ENCODE results near the gene IQSEC1. TPM values are rescaled to one million over a fixed set of nuclear protein-coding genes. Genes with fewer than 3 reads are reported as not detected.

The IQSEC1 gene
- polyA plus RNA-seq, 1 donor: 40.0 TPM

DNA sequence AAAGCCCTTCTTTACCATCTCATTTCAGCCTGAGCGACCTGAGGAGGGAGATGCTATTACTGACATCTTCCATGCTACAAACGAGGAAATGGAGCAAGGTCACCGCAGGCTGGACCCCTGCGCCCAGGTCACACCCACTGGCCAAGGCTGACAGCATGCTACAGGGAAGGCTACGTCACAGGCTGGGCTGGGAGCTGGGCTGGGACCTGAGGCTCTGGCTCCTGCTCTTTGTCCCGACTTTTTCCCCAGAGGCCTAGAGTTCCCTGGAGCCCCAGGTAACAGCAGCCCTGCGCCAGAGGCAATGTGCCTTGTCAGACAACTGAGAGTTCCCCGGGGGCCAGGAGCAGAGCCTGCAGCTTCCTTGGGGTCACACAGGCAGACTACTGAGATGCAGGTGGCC is 87.2 kb downstream of the IQSEC1 start:
- no peak for DNase-seq (ENCODE audit: low read depth)

DNA sequence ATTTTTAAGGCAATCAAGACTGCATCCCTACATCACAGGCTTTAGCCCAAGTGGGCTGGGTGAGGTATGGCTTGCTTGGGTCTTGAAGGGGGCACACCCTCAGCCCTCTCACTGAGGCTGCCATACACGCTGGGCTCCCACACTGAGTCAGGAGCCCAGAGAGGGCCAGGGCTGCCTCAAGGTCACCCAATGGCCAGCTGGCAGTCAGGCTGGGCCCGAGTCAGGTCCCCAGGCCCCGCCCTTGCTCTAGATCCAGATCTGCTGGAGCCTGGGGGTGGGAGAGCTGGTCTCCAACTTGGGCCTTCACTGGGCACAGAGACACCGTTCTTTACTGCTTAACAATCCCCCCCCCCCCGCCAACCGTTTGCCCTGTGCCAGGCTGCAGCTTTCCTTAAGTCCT is 88.1 kb downstream of the IQSEC1 start:
- DNase-seq (ENCODE audit: low read depth): no peak

DNA sequence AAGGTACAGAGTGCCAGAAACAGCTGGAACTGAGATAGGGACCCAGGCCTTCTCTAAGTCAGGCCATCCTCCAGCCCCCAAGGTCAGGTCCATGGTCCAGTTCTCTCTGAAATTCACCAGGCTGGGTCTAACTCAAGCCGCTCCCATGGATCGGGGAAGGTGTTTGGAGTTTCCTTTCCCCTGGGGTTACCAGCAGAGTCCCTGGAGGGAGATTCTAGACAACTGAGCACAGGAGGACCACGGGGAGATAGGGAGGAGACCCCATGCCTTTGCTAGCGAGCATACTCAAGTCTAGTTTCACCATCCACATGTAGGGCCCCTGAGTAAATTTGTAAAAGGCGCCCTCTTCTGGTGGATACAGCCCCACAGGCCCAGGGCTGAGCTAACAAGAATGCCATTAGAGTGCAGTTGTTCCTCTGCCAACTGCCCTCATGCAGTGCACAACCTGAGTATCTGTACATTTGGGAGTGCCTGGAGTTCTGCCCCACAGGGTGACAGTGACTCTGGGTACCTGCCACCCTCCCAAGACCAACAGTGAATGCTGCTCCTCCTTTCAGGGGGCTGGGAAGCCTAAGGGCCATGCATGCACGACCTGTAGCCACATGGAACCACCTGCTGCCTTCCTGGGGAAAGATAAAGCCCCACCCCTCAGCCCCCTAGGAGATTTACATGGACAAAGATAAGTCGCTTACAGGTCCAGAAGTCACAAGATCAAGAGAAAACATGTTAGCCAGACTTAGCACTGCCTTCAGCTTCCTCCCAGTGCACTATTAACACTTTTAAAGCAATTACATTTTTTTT is 89.0 kb downstream of the IQSEC1 start:
- no peak for DNase-seq (ENCODE audit: low read depth)

DNA sequence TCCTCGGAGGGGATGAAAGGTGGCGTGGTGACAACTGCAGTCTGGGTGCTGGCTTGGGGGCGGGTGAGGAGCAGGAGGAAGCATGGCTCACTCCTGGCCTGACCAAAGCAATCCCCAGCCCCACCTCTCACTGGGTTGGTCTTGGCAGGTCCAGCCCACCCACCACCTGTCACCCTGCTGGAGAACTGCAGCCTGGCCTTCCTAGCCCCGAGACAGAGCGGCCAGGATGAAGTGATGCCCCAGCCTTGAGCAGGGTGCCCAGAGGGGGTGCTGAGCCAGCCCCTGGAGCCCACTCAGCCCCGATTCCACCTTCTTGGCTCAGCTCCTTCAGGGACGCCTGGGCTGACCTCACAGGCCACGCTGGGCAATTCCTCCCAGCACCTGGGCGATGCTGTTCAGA is 89.9 kb downstream of the IQSEC1 start:
- DNase-seq (ENCODE audit: low read depth): no peak

DNA sequence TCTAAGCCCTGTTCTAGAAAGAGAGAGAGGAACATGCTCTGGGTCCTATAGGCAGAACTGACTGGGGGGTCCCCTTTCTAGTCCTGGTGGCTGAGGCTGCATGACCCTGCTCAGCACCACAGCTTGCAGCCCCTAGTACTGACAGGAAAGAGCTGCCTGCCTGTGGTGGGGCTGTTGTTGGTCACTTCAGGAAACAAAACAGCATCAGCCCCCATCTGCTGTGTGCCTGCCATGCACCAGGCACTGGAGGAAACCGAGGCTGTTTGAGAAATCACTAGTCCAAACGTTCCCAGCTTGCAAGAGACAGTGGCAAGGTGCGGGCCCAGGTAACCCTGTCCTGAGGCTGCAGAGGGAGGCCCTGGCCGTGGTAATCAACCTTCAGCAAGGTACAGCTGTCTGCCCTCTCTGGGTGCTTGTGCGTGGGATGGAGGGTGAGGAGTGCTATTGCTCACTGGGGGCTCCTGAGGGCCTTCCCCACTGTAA is 90.6 kb downstream of the IQSEC1 start:
- DNase-seq (ENCODE audit: low read depth): no peak

DNA sequence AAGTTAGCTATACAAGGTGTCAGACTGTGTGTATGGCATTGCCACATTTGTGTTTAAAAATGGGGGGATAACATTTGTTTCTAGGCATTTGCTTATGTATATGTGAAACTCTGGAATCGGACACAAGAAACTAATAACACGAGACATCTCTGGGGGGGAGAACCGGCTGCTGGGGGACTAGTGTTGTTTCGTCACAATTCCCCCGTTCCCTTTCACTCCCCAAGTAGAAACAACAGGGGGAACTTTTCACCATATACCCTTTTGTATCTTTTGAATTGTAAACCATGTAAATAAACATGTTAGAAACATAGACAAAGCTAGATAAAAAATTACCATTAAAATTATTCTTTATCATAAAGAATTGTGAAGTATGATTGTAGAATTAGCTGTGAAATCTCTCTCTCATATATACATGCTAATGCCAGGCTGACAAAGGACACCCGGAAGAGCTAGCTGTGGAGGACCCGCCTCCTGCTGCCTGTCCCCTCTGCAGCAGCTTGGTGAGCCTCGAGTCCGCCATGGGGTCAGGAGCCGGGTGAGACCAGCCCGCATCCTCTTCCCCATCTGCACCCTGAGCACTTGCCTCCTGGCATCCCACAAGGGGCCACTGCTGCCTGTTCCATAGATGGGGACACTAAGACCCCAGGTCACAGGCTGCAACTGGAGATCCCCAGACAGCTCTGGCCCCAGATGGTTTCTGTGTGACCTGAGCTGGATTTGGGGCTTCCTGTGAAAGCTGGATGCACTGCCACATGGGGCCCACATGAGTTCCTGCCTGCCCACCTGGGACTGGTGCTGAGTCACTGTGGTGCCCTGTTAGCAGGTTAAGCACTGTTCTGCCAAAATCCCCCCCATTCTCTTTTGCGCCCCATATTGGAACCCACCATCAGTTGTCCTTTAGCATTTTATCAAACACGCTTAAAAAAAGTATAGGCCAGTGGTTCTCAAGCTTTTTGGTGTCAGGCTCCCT is 91.6 kb downstream of the IQSEC1 start:
- no peak for DNase-seq (ENCODE audit: low read depth)

DNA sequence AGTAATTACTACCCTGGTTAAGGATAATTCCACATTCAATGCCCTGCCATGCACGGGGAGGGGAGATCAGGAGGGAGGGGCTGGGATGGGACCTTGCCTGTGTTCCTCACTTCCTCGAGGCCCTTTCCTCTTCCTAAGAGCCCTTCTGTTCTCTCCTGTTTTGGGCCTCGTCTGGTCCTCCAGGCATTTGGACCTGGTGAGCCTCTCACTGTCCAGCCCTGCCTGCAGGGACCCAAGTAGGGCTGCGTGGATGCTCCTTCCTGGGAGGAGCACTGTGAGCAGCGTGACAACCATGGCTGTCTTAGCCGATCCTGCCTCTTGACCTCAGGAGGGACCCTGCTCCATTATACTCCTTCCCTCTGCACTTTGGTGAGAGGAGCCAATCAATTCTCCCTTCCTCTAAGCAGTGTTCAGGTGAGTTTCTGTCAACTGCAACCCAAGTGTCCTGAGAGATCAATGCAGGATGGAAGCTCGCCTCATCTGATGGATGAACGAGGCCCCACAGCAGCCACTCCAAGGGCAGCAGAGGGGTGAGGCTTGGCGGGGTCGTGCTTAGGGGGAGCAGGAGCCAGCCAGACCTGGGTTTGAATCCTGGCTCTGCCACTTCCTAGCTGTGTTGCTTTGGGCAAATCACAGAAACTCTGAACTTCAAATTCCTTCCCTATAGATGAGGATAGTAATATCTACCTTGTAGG is 92.5 kb downstream of the IQSEC1 start:
- no peak for DNase-seq (ENCODE audit: low read depth)

DNA sequence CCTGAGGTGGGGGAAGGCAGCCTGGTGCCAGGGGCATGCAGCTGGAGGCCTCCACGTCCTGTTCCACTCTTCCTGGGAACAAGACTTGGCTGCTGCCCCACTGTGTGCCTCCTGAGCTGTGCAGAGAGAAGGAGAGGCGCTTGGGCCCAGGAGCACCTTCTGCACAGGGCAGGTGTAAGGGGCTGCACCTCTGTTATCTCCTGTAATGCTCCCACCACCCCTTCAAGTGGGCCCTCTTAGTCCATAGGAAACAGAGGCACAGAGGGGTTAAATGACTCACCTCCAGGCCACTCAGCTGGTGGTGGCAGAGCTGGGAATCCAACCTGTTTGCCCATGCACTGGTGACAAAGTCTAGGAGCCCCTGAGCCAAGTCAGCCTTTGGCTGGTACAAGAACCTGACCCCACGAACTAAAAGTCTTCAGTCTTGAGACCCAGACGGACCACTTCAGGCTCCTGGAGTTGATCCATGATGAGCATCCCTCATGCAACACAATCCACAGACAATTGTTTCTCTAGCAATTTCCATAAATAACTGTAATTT is 93.2 kb downstream of the IQSEC1 start:
- DNase-seq (ENCODE audit: low read depth): no peak

DNA sequence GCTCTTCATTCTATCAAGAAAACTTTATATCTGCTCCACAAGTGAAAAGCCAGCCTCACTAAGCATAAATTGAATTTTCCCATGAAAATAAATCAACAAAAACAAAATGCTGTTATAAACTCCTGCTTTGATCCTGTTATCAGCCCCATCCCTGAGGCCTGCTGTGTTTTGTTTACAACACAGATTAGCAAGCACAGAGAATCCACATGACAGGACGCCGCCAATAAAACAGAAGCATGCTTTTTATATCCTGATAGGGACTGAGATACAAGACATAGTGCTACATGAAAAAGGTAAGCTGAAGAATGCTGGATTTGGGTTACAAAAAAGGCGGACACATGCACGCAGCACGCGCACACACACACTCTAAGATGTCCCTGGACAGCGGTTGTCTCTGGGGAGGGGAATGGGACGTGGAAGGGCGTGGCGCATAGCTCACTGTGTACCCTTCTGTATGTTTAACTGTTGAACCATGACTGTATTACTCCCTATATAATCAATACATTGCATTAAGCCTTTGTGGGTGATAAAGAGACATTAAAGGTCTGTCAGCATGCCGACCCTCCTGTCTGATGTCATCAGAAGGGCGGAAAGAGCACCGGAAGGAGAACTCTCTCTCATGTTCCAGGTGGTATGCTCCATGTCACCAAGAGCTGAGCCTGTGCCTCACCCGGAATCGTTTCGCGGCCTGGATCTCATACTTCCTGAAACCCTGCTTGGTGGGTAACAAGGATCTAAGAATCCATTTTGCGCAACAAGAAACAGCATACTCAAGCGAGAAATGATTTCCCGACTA is 93.9 kb downstream of the IQSEC1 start:
- no peak for DNase-seq (ENCODE audit: low read depth)

DNA sequence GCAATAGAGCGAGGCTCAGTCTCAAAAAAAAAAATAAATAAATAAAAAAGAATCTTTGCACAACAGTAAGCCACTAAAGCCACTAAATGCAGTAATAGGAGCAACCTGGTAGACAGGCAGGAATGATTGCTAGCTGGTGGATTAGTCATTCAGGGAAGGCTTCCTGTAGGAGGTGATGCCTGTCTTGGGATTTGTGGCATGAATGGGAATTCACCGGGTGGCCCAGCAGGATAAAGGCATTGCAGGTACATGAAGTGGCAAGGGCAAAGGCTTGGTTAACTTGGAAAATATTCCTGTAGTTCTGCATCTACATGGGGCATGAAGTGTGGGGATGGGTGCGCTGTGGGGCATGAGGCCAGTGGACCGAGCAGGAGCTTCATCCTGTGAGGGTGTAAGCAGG is 94.5 kb downstream of the IQSEC1 start:
- no peak for DNase-seq (ENCODE audit: low read depth)

DNA sequence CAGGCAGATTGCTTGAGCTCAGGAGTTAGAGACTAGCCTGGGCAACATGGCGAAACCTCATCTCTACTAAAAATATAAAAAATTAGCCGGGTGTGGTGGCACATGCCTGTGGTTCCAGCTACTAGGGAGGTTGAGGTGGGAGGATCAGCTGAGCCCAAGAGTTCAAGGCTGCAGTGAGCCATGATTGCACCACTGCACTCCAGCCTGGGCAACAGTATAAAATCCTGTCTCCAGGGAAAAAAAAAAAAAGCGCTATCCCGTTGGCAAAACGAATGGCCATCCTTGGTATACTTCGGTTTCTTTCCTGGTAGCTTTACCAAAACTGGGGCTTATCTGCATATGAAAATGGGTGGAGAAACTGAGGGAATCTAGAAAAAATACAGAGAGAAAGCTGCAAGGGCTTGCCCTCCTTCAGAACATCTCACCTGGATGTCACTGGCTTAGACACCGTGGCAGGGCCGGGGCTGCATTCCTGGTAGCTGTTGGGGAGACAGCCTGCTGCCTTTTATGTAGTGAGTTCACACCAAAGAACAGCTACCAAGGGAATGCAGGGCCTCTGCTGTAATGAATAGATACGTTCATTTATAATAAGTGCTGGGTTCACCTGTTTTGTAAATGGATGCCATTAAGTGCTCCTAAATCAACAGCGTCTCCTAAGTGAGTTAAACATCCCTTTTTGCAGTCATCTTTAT is 96.0 kb downstream of the IQSEC1 start:
- no peak for DNase-seq (ENCODE audit: low read depth)

DNA sequence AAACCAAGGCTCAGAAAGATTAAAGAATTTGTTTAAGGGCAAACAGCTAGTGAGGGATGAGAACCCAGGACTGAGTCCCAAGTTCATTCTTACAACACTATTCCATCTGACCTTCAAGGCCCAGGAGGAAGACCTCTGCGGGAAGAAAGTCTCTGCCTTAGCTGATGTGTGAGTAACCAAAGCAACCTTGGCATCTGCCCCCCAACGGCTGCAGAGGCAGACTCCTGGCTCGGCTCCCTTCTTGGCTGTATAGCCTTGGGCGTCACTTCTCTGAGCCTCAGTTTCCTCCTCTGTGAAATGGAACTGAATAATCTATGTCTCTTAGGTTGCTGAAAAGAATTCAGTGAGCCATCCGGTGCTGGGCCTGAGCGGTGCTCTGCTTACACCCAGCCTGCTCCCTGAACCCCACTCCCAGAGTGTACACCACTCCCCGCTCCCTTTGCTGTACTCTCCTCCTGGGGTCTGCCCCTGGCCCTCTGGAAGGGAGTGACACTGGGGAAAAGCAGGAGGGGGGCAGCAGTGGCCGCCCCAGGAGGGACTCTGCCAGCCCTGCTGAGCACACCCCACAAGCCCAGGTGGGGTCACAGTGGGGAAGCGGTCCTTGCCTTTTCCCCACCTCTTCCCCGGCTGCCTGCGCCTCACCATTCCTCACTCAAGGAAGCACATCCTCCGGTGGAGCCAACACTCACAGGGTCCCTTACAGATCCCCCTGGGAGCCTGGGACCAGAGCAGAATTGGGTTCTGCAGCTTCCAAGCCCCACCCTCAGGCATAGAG is 97.3 kb downstream of the IQSEC1 start:
- DNase-seq (ENCODE audit: low read depth): no peak

DNA sequence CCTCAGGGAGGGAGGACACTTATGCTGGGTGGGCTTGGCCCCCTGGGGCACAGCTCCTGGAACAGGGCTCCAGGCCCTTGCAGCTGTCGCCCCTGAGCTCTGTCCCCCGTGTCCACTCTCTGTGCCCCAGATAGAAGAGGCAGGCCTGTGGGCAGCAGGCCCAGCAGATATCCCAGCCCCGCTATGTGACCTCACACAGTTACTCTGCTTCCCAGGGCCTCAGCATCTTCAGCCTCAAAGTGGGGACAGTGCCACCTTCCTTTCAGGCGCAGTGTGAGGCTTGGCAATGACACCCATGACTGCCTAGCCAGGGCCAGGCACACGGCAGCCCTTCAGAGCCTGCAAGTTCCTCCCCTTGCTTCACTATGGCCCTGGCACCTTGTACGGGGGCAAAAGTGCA is 98.4 kb downstream of the IQSEC1 start:
- DNase-seq (ENCODE audit: low read depth): no peak

DNA sequence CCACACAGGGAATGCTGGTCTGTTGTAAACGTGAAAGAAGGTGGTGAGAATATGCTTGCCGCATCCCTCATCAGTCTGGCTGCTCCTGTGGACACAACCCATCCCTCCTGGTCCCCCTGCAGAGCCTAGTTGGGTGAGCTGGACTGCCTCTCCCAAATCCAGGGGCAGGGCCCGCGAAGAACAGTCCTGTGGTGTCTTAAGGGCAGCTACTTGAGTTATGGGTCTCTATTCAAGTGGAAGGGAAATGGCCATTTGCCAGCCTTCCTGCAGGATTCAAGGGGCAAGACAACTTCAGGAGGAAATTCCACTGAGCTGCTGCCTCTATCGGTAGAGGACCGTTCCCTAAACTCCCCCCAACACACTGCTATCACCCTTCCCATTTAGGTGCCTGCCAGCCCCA is 98.9 kb downstream of the IQSEC1 start:
- DNase-seq (ENCODE audit: low read depth): no peak

DNA sequence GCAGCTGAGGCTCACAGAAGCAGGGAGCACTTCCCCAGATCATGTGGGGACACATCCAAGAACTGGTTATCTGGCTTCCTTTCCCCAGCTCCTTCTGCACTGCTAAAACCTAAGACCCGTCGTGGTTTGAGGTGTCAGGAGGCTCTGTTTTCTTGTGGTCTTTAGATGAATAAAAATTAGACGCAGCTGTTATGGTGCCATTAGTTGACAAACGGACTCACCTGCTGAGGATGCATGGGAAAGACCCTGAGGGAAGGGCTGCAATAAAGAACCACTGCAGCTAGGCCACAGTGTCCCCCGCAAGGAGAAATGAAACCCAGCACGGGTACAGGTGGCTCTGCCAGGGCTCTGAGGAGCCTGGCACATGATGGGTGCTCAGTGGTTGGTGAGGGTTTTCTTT is 99.4 kb downstream of the IQSEC1 start:
- no peak for DNase-seq (ENCODE audit: low read depth)

DNA sequence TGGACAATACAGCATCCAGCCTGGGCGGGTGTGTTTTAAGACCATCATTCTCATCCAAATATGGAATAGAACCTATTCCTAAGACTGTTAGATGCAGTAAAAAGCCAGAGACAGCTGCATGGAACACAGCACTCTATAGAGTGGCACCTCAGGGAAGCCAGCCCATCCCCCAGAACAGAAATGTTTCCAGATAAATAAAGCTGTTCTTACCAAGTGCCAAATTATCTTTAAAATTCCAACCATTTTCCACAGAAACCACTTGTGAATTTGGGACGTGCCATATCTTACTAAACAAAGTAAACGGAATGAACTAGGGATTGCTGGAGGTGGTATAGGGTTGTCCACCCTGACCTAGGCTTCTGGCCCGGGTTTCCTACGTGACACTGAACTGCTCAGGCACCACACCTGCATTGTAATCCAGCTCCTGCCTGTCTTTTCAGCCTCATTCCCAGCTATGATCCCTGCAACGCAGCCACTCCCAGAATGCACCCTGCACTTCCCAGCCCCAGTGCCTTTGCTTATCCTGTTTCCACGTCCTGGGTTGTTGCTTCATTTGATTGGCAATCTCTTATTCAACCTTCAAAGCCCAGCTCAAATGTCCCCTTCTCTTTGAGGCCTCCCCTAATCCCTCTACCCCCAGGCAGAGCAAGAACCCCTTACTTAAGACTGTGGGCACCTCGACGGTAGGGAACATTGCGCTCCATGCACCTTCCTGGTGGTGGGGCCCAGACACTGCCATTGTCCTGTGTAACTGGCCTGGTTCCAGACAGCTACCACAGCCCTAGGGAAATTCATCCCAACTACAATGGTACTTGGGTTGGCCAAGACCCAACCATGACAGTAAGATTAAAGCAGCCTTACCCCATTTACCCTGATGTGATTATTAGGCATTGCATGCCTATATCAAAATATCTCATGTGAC is 100.2 kb downstream of the IQSEC1 start:
- no peak for DNase-seq (ENCODE audit: low read depth)

DNA sequence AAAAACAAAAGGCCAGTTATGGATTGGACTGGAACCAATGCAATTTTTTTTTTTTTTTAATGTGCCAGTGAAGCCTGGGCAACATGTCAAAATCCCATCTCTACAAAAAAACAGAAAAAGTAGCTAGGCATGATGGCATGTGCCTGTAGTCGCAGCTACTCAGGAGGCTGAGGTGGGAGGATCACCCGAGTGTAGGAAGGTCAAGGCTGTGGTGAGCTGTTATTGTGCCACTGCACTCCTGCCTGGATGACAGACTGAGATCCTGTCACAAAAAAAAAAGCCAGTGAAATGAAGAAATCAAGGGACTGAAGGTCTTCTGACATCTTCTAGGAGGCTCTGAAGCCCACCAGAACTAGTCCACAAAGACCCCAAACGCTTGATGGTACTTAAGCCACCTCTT is 101.2 kb downstream of the IQSEC1 start:
- no peak for DNase-seq (ENCODE audit: low read depth)

DNA sequence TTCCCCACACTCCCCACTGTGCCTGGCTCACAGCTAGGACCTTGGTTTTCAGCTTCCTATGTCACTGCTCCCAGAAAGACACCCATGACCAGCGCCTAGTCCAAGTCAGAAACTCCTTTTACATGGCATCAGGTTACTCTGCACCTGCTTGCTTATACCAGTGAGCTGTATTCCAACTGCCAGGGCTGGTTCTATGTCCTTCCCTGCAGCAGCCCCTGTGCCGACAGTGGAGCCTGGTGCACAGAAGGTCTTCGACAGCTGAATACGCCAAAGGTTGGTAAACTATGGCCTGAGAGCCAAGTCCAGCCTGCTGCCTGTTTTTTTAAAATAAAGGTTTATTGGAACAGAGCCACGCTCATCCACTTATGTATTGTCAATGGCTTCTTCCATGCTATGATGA is 102.5 kb downstream of the IQSEC1 start:
- DNase-seq (ENCODE audit: low read depth): no peak

Data from forelimb muscle (tissue), 1 donor.